ENCODE data around the gene PRDM5. TPM values are rescaled to one million over a fixed set of nuclear protein-coding genes. Genes with fewer than 3 reads are reported as not detected.

PRDM5 gene
- total and polyA plus RNA-seq, 2 of the 13 experiments (the other 11 are each of a cell fraction or from before 2014, with no cell fraction given), result not detected

- TF ChIP-seq, protein P1, sequence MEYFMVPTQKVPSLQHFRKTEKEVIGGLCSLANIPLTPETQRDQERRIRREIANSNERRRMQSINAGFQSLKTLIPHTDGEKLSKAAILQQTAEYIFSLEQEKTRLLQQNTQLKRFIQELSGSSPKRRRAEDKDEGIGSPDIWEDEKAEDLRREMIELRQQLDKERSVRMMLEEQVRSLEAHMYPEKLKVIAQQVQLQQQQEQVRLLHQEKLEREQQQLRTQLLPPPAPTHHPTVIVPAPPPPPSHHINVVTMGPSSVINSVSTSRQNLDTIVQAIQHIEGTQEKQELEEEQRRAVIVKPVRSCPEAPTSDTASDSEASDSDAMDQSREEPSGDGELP (IDR thresholded peaks at IDR 0.05; ENCODE audit: borderline replicate concordance, low read depth), result no peak
- TF ChIP-seq HNF4A (CRISPR knock-in tag; IDR thresholded peaks at IDR 0.05), result no peak
- TF ChIP-seq, protein P2, sequence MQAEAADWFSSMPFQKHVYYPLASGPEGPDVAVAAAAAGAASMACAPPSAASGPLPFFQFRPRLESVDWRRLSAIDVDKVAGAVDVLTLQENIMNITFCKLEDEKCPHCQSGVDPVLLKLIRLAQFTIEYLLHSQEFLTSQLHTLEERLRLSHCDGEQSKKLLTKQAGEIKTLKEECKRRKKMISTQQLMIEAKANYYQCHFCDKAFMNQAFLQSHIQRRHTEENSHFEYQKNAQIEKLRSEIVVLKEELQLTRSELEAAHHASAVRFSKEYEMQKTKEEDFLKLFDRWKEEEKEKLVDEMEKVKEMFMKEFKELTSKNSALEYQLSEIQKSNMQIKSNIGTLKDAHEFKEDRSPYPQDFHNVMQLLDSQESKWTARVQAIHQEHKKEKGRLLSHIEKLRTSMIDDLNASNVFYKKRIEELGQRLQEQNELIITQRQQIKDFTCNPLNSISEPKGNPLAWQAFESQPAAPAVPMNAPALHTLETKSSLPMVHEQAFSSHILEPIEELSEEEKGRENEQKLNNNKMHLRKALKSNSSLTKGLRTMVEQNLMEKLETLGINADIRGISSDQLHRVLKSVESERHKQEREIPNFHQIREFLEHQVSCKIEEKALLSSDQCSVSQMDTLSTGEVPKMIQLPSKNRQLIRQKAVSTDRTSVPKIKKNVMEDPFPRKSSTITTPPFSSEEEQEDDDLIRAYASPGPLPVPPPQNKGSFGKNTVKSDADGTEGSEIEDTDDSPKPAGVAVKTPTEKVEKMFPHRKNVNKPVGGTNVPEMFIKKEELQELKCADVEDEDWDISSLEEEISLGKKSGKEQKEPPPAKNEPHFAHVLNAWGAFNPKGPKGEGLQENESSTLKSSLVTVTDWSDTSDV (CRISPR knock-in tag; IDR thresholded peaks at IDR 0.05), result no peak
- TF ChIP-seq ZNF629 (CRISPR knock-in tag; conservative IDR thresholded peaks at IDR 0.05), result no peak
- TF ChIP-seq KAT2B (IDR thresholded peaks at IDR 0.05; ENCODE audit: borderline replicate concordance, low read depth, low read length), result no peak
These were observed 263.8 kb downstream of the PRDM5 start (continued) for GRCh38 chr4:120658772-120659171.

DNA sequence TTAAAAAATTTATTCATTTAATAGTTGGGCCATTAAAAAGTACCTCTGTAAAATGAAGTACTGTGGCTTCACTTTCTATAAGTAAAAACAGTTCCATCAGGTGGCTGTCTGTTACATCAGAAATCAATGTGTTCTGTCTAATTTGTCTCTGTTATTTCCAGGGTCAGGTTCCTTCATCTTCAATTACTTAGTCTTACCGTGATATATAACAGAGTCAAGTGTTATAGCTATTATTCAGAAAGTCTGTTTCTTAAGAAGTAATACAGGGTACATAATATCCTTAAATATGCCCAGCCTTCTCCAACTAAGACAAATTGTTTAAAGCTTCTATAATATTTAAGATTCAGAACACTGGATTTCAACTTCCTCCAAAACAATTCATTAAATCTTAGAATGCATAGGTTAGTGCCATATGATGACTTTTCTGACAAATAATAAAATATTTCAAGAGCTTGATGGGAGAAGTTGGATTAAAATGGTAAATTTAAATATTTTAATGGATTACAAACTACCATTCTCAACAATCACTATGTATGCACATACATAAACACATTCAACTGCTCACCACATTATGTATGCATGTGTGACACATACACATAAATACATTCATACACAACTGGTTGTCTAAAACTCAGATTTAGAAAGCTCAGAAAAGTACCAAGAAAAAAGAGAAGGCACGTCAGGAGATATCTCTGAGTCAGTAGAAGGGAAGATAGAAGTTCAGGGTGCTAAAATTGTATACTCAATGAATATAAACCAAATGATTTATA is 268.5 kb downstream of the PRDM5 start:
- Histone ChIP-seq H3K36me3 (replicated peaks in 1 of 2; ENCODE audit: control insufficient read depth in 1 of 2, insufficient read depth in 2 of 2, low read length in 2 of 2) (no peaks in the 10 kb centered on the region), H3K9me3 (ENCODE audit: low read length) (no peaks in the 10 kb centered on the region), H3K4me3 (replicated peaks in 1 of 3; ENCODE audit: insufficient read depth in 1 of 3, low read depth in 2 of 3, low read length in 3 of 3) (no peak overlapping the region), H2AFZ (ENCODE audit: low read length) (no peak overlapping the region), H3K4me1 (ENCODE audit: insufficient read depth, low read length) (no peaks in the 10 kb centered on the region), H3K27ac (ENCODE audit: extremely low read length, insufficient read depth, low read length) (no peak overlapping the region), H3K79me2 (ENCODE audit: insufficient read depth, low read length) (no peaks in the 10 kb centered on the region), H3K4me2 (ENCODE audit: low read depth, low read length) (no peak overlapping the region), H4K20me1 (ENCODE audit: insufficient read depth, low read length) (no peaks in the 10 kb centered on the region), H3K9ac (ENCODE audit: insufficient read depth, low read depth, low read length) (no peak overlapping the region), H3K27me3 (ENCODE audit: control insufficient read depth in 1 of 2, insufficient read depth in 2 of 2, low read length in 2 of 2) (no peaks in the 10 kb centered on the region)
- ATAC-seq (no peak), FAIRE-seq (no peak), DNase-seq (ENCODE audit: low spot score) (no peak)
- no TSS peak for BruUV-seq (replicated peaks)
- ChIA-PET POLR2A (no interaction called here), CTCF (ENCODE audit: low intra/inter-chr PET ratio, low total read pairs) (no interaction called here)
- intact Hi-C loops (cut with micrococcal nuclease; ENCODE audit: unreplicated experiment) (no loop called here), in situ Hi-C loops (cut with HindIII; ENCODE audit: extremely low pct_ligation_motif_present, low pct_unique_long_range_greater_than_20kb) (no loop called here)
- 0% methylated on average over 2 of the region's 2 CpGs for WGBS (ENCODE audit: low lambda C conversion rate)
- TF ChIP-seq ZNF546 (CRISPR knock-in tag; conservative IDR thresholded peaks at IDR 0.05) (no peak), TEAD2 (CRISPR knock-in tag; IDR thresholded peaks at IDR 0.05) (no peak), ZNF619 (CRISPR knock-in tag; IDR thresholded peaks at IDR 0.05) (no peak), NONO (IDR thresholded peaks at IDR 0.05) (no peak), NONO (CRISPR knock-in tag; conservative IDR thresholded peaks at IDR 0.05) (no peak), GPBP1L1 (CRISPR knock-in tag; IDR thresholded peaks at IDR 0.05) (no peak), ZNF878 (CRISPR knock-in tag; IDR thresholded peaks at IDR 0.05) (no peak), ZNF260 (CRISPR knock-in tag; IDR thresholded peaks at IDR 0.05; ENCODE audit: borderline replicate concordance, low read depth) (no peak), HDAC6 (IDR thresholded peaks at IDR 0.05; ENCODE audit: low read depth, low read length) (no peak), ZNF564 (CRISPR knock-in tag; IDR thresholded peaks at IDR 0.05) (no peak), PHF20 (CRISPR knock-in tag; IDR thresholded peaks at IDR 0.05) (no peak), ZNF629 (CRISPR knock-in tag; conservative IDR thresholded peaks at IDR 0.05) (no peak), BHLHE40 (IDR thresholded peaks at IDR 0.05; ENCODE audit: low read length) (no peak)
- TF ChIP-seq, protein P3, sequence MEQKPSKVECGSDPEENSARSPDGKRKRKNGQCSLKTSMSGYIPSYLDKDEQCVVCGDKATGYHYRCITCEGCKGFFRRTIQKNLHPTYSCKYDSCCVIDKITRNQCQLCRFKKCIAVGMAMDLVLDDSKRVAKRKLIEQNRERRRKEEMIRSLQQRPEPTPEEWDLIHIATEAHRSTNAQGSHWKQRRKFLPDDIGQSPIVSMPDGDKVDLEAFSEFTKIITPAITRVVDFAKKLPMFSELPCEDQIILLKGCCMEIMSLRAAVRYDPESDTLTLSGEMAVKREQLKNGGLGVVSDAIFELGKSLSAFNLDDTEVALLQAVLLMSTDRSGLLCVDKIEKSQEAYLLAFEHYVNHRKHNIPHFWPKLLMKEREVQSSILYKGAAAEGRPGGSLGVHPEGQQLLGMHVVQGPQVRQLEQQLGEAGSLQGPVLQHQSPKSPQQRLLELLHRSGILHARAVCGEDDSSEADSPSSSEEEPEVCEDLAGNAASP (CRISPR knock-in tag; IDR thresholded peaks at IDR 0.05; ENCODE audit: borderline replicate concordance), result no peak
